Measurements from ENCODE around the gene ITGB4. TPM values are rescaled to one million over a fixed set of nuclear protein-coding genes. Genes with fewer than 3 reads are reported as not detected.

ITGB4 gene
- total RNA-seq, 2 donors from 2014 or later, result 3.4 to 5.1 TPM

DNA sequence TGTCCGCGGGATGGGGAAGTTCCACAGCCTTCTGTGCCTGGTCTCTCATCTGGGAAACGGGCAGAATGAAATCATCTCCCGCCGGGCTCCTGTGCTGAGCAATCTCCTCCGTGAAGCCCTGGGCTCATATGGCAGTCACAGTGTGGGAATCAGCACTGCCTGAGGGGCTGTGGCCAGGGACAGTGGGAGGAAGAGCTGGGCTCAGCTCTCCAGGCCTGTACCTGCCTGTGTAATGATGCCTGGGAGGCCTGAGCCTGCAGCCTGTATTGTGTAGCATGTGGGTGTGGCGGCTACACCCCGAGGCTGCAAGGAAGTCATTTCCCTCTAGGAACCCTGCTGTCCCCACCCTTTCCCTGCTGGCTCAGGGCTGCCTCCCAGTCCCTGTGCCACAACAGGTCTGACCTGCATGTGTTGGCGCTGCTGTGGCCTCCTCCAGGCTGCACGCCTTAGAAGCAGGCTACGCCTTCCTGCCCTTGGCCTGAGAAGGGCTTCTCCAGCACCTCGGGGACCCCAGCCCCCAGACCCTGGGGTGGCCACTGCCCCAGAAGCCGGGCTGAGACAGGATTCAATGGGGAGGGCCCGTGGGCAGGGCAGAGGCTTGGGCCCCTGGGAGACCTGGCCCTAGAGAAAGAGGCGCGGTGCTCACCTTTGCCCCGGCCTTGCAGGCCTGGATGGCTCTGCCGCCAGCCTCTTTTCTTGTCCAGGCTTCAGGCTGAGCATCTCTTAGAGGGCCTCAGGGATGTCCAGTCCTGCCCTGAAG lies 2.1 kb downstream of the ITGB4 start:
- Histone ChIP-seq H3K36me3 (ENCODE audit: control insufficient read depth, insufficient read depth, low read length) (no peaks in the 10 kb centered on the region), H3K9ac (ENCODE audit: extremely low read depth, low read length, poor library complexity, severe bottlenecking) (no peak overlapping the region), H3K27ac (ENCODE audit: low read depth, low read length) (no peak overlapping the region), H3K27me3 (ENCODE audit: control insufficient read depth, insufficient read depth, low read length, poor library complexity, severe bottlenecking) (peaks cover 39% of the 10 kb centered on the region), H3K9me3 (ENCODE audit: control insufficient read depth, low read length) (no peaks in the 10 kb centered on the region), H3K4me1 (ENCODE audit: control insufficient read depth, insufficient read depth, low read length) (no peaks in the 10 kb centered on the region), H3K4me3 (ENCODE audit: low read length) (no peak overlapping the region)
- Mint-ChIP-seq H3K27me3 (ENCODE audit: insufficient read depth) (peaks cover 36% of the 10 kb centered on the region), H3K27ac (no peak overlapping the region), H3K4me1 (peaks cover 2% of the 10 kb centered on the region), H3K36me3 (ENCODE audit: low read depth) (no peaks in the 10 kb centered on the region), H3K9me3 (no peaks in the 10 kb centered on the region), H3K4me3 (no peak overlapping the region)
- TF ChIP-seq, protein P1, sequence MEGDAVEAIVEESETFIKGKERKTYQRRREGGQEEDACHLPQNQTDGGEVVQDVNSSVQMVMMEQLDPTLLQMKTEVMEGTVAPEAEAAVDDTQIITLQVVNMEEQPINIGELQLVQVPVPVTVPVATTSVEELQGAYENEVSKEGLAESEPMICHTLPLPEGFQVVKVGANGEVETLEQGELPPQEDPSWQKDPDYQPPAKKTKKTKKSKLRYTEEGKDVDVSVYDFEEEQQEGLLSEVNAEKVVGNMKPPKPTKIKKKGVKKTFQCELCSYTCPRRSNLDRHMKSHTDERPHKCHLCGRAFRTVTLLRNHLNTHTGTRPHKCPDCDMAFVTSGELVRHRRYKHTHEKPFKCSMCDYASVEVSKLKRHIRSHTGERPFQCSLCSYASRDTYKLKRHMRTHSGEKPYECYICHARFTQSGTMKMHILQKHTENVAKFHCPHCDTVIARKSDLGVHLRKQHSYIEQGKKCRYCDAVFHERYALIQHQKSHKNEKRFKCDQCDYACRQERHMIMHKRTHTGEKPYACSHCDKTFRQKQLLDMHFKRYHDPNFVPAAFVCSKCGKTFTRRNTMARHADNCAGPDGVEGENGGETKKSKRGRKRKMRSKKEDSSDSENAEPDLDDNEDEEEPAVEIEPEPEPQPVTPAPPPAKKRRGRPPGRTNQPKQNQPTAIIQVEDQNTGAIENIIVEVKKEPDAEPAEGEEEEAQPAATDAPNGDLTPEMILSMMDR (conservative IDR thresholded peaks at IDR 0.05), result no peak
- WGBS, 2 experiments (ENCODE audit: insufficient coverage in 1 of 2, insufficient read length in 1 of 2), result 89 to 91% methylated on average over 12 to 18 of the region's 18 CpGs
- DNase-seq, result no peak

DNA sequence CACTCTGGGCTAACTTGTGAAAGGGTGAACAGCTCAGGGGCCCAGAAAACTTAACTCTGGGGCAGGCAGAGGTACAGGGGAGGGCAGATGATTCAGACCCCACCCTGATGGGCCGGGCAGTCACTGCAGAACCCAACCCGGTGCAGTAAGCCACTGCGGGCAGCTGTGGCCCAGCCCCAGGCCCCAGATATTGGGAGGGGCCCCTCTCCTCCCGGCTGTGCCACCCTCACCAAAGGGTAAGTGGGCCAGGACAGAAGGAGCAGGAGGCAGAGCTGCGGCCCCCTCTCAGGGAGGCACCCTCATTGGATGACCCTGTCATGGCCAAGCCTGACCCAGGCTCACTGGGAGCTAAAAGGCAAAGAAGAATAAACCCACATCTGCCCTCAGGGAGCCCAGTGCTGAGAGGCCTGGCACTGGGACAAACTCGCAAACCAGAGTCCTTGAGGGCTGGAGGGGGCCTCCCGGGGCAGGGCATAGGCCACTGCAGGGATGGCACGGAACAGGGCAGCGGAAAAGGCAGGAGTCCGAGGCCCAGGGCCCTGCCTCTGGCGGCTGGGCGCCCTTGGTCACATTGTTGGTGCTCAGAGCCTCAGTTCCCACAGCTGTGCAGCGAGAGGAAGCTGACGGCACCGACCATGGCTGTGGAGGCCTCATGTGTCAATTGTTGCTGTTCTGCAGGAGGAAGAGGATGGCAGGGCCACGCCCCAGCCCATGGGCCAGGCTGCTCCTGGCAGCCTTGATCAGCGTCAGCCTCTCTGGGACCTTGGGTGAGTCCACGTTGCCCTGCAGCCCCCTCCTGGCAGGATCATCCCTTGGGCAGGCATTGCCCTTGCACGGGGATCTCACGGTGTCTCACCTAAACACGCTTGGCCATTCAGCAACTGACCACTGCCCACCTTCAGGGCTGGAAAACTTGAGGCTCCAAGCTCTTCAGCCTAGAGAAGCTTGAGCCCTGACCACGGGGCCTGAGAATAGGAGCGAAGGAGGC lies 3.1 kb downstream of the ITGB4 start:
- H3K9ac ChIP-seq (ENCODE audit: extremely low read depth, low read length, poor library complexity, severe bottlenecking), result no peak overlapping the region
- no peak overlapping the region for H3K27ac Mint-ChIP-seq

DNA sequence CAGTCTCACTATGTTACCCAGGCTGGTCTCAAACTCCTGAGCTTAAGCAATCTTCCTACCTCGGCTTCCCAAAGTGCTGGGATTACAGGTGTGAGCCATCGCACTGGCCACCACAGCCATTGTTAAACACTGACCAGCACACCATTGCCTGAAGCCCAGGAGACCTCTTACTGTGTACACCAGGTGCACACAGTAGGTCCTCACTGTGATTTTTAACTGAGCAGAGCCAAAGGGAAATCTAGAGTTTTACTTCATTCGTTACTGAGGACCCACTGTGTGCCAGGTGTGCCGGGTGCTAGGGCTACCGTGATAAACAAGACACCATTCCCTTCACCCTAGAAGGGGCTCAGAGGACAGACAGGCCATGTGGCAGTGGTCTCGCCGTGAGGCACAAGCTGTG lies 4.2 kb downstream of the ITGB4 start:
- no peak overlapping the region for H3K27ac ChIP-seq (ENCODE audit: low read depth, low read length)
- H3K9me3 Mint-ChIP-seq, result no peaks in the 10 kb centered on the region
- no peak overlapping the region for H3K4me3 ChIP-seq (ENCODE audit: low read length)
- no peaks in the 10 kb centered on the region for H3K4me1 ChIP-seq (ENCODE audit: control insufficient read depth, insufficient read depth, low read length)
- DNase-seq, result no peak
- no peak overlapping the region for H3K4me3 Mint-ChIP-seq
- no peaks in the 10 kb centered on the region for H3K36me3 ChIP-seq (ENCODE audit: control insufficient read depth, insufficient read depth, low read length)
- TF ChIP-seq, protein P1 (conservative IDR thresholded peaks at IDR 0.05), result no peak
- H3K36me3 Mint-ChIP-seq (ENCODE audit: low read depth), result no peaks in the 10 kb centered on the region
- H3K27me3 Mint-ChIP-seq (ENCODE audit: insufficient read depth), result peaks cover 16% of the 10 kb centered on the region
- WGBS, 2 experiments (ENCODE audit: insufficient coverage in 1 of 2, insufficient read length in 1 of 2), result 88 to 94% methylated on average over 7 of the region's 7 CpGs
- H3K9ac ChIP-seq (ENCODE audit: extremely low read depth, low read length, poor library complexity, severe bottlenecking), result no peak overlapping the region
- H3K9me3 ChIP-seq (ENCODE audit: control insufficient read depth, low read length), result no peaks in the 10 kb centered on the region
- H3K27ac Mint-ChIP-seq, result no peak overlapping the region
- peaks cover 18% of the 10 kb centered on the region for H3K27me3 ChIP-seq (ENCODE audit: control insufficient read depth, insufficient read depth, low read length, poor library complexity, severe bottlenecking)
- H3K4me1 Mint-ChIP-seq, result peaks cover 2% of the 10 kb centered on the region

More for the DNA sequence above, 3.1 kb downstream of the ITGB4 start:
- peaks cover 30% of the 10 kb centered on the region for H3K27me3 ChIP-seq (ENCODE audit: control insufficient read depth, insufficient read depth, low read length, poor library complexity, severe bottlenecking)
- no peaks in the 10 kb centered on the region for H3K36me3 Mint-ChIP-seq (ENCODE audit: low read depth)
- H3K27me3 Mint-ChIP-seq (ENCODE audit: insufficient read depth), result peaks cover 28% of the 10 kb centered on the region
- no peaks in the 10 kb centered on the region for H3K4me1 ChIP-seq (ENCODE audit: control insufficient read depth, insufficient read depth, low read length)
- H3K27ac ChIP-seq (ENCODE audit: low read depth, low read length), result no peak overlapping the region
- H3K4me3 Mint-ChIP-seq, result no peak overlapping the region
- DNase-seq, result no peak
- H3K9me3 Mint-ChIP-seq, result no peaks in the 10 kb centered on the region
- 90 to 94% methylated on average over 13 to 23 of the region's 23 CpGs for WGBS, 2 experiments (ENCODE audit: insufficient coverage in 1 of 2, insufficient read length in 1 of 2)
- H3K4me3 ChIP-seq (ENCODE audit: low read length), result no peak overlapping the region
- H3K4me1 Mint-ChIP-seq, result peaks cover 2% of the 10 kb centered on the region
- H3K36me3 ChIP-seq (ENCODE audit: control insufficient read depth, insufficient read depth, low read length), result no peaks in the 10 kb centered on the region
- TF ChIP-seq, protein P1 (conservative IDR thresholded peaks at IDR 0.05), result no peak
- H3K9me3 ChIP-seq (ENCODE audit: control insufficient read depth, low read length), result no peaks in the 10 kb centered on the region
